T47D (cell line): ENCODE results near the gene CROCC.

Source experiments
- DNase-seq, 2 experiments: peaks; one replicate each; pipeline versions ENCODE4 v3.0.0 to v3.0.0-alpha.2; 2011 to 2012; ENCODE audit warnings: low read depth in 1 of 2, low spot score in 1 of 2
- JUND ChIP-seq: IDR thresholded peaks from 2 replicates; pipeline ENCODE4 v1.6.1; 2012; ENCODE audit warnings: low read depth
- in situ Hi-C: cut with HindIII; loops from 2 replicates; pipeline ENCODE4 v1.10.0; 2016; ENCODE audit warnings: low sequenced_read_pairs, low pct_unique_long_range_greater_than_20kb

The CROCC gene

GRCh38 chr1:16971341-16972188 is 49.8 kb downstream of the CROCC start:
- in situ Hi-C loops: no loop called here
- DNase-seq: no peak
- no peak for TF ChIP-seq JUND

- in situ Hi-C loops: no loop called here
- DNase-seq: no peak
Measured at GRCh38 chr1:16972189-16972895, 50.6 kb downstream of the CROCC start.

GRCh38 chr1:16973215-16973614 is 51.5 kb downstream of the CROCC start:
- no peak for DNase-seq
- no peak for TF ChIP-seq JUND
- in situ Hi-C loops: no loop called here

More at GRCh38 chr1:16972189-16972895, 50.6 kb downstream of the CROCC start:
- no peak for TF ChIP-seq JUND

DNA sequence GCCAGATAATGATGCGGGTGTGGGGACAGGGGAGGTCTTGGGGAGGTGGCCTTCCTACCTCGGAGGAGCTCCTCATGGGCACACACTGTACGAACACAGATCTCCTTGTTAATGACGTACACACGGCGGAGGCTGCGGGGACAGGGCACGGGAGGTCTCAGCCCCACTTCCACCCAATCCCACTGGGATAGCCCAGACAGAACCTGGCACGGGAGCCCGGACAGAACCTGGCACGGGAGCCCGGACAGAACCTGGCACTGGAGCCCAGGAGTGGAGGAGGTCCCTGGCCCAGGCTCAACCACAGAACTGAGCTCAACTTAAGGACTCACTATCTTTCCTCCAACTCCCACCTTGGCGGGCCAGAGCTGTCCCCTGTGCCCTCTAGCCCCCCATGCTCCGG is 53.5 kb downstream of the CROCC start:
- no peak for TF ChIP-seq JUND
- in situ Hi-C loops: no loop called here
- no peak for DNase-seq

DNA sequence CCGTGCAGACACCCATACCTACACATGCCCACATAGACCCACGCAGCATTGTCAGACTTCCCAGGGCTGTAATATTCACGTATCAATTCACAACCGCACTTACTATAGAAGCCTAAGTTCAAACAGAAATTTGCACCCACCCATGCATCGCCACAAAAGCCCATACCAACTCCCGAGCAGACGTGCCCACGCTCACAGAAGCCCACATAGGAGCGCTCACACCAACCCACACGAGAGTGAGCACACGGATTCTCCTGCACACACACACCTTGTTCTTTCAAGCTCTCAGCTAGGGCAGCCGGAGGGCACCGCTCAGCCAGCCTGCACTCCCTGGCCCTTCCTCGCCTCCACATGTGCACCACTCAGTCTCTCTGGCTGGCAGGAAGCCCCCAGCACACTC is 54.1 kb downstream of the CROCC start:
- in situ Hi-C loops: no loop called here
- no peak for DNase-seq
- no peak for TF ChIP-seq JUND

GRCh38 chr1:16976966-16977365 is 55.2 kb downstream of the CROCC start:
- no peak for TF ChIP-seq JUND
- in situ Hi-C loops: no loop called here
- no peak for DNase-seq

GRCh38 chr1:16977377-16977776 is 55.6 kb downstream of the CROCC start:
- TF ChIP-seq JUND: no peak
- no peak for DNase-seq
- in situ Hi-C loops: no loop called here

DNA sequence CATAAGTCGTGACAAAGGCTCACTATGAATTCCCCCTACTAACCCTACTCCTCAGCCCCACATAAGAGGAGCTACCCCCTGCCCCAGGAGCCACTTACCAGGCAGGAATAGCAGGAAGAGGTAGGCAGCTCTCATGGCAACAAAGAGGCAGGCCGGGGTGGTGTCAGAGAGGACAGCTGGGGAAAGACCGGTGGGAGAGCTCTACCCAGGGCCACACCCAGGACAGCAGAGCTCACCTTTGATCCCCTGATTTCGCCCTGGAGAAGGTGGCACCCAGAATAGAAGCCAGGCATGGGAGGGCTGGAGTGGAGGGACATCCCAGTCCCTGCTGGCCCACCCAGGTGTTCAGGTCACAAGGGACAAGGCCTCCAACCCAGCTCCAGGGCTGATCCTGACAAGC is 56.4 kb downstream of the CROCC start:
- no peak for TF ChIP-seq JUND
- in situ Hi-C loops: no loop called here
- no peak for DNase-seq

GRCh38 chr1:16978567-16979474 is 57.1 kb downstream of the CROCC start:
- TF ChIP-seq JUND: no peak
- DNase-seq: no peak
- in situ Hi-C loops: no loop called here

DNA sequence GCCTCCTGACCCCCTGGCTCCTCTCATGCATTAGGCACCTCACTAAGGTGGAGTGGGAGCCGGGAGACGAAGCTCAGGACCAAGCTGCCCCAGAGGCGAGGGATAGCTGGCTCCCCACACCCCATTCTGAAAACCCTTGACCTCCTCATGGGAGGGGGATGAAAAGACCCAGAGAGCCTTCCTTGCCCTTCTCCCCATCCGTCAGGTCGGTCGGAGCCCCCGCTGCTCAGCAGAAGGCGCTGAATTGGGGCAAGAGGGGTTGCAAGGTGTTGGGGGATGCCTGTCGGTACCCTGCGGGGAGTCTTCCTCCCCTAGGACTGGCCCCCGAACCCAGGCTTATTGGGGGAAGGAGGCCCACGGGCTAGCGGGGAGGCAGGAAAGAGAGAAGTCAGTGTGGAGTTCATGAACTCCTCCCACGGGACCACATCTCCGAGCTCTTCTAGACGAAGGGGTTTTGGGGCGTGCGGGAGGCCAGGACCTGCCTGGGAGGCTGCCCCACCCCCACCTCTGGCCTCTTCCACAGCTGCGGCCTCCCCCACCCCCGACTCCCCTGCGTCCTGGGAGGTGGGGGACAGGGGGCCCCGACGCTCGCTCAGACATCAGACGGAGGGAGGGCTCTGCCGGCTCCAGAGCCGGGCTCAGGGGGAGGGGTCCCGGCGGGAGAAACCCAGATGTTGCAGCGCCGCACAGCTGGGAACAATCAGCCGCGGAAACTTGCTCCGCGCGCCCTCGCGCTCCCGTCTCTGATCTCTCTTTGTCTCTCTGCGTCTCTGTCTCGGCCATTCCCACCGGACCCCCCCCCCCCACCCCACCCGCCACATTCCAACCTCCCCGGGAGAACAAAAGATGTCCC is 58.0 kb downstream of the CROCC start:
- no peak for DNase-seq
- in situ Hi-C loops: no loop called here
- no peak for TF ChIP-seq JUND

- in situ Hi-C loops: no loop called here
- no peak for TF ChIP-seq JUND
- DNase-seq: peak in 1 of 2 experiments; percentile 42
Measured at GRCh38 chr1:16980473-16981268, 58.9 kb downstream of the CROCC start, which contains the start of gene MFAP2. TSS of gene MFAP2 (minus strand) at chr1:16980620. CDS start at chr1:16978273, 2,347 bp downstream.
